Inflammatory macrophage treated with lipopolysaccharide for 4 hours (primary cell): Measurements from ENCODE around the gene IAPP.
"Not testable (repeated sequence)": the region's sequence is repeated elsewhere in the genome, so short reads cannot be mapped to it uniquely, and the experiment has no call there.

Source experiments
- DNase-seq: peaks from one replicate; pipeline ENCODE4 v3.0.0-alpha.2; 2020

Gene IAPP

GRCh38 chr12:21381320-21381719 is 8.6 kb downstream of the IAPP start:
- not testable (repeated sequence) for DNase-seq

DNA sequence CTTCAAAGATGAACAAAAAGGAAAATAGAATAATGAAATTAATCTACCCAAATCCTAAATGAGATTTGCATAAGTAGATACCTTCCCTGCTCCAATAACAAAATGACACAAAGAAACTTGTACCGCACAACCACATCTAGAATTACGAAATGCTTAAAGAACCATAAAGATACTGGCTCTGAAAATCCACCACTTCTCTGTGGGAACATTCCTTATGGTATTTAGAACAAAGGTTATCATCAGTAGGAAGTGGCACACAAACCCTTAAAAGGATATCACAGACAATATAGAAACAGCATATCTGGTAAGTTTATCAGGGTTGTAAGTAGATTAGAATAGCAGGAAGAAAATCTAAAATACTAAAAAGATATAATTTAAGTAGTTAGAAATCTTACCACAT is 11.6 kb downstream of the IAPP start:
- DNase-seq, result no peak

- DNase-seq, result no peak
Observed at GRCh38 chr12:21387174-21387573, 14.5 kb downstream of the IAPP start.

DNA sequence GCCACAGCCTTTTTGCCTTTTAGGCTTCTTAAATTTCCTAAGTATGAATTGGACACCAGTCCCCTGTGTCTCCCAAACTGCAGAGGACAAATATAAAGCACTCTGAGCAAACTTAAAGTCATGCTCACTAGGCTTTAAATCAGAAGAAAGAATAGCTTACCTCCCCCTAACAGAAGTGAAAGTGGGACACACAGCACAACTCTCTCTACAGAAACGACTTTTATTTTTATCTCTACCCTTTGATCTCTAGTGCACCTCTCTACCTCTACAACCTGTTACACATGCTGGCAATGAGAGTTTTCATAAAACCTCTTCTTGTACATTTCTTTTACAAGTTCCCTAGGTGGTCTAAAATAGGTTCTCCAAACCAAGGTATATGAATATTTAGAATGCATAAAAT is 19.7 kb downstream of the IAPP start:
- no peak for DNase-seq

DNA sequence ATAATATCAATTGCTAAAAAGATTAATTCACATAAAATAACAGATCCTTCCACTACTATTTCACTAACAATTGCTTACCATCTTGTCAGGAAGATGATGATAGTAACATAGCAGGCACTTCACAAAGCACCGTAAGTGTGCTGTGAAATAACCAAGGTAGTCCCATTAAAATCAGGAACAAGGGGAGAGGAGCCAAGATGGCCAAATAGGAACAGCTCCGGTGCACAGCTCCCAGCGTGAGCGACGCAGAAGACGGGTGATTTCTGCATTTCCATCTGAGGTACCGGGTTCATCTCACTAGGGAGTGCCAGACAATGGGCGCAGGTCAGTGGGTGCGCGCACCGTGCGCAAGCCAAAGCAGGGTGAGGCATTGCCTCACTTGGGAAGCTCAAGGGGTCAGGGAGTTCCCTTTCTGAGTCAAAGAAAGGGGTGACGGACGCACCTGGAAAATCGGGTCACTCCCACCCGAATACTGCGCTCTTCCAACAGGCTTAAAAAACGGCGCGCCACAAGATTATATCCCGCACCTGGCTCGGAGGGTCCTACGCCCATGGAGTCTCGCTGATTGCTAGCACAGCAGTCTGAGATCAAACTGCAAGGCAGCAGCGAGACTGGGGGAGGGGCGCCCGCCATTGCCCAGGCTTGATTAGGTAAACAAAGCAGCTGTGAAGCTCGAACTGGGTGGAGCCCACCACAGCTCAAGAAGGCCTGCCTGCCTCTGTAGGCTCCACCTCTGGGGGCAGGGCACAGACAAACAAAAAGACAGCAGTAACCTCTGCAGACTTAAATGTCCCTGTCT is 22.3 kb downstream of the IAPP start:
- DNase-seq, result not testable (repeated sequence)

GRCh38 chr12:21413369-21414277 is 40.9 kb downstream of the IAPP start:
- no peak for DNase-seq

- no peak for DNase-seq
Observed at GRCh38 chr12:21416511-21417121, 43.9 kb downstream of the IAPP start.

DNA sequence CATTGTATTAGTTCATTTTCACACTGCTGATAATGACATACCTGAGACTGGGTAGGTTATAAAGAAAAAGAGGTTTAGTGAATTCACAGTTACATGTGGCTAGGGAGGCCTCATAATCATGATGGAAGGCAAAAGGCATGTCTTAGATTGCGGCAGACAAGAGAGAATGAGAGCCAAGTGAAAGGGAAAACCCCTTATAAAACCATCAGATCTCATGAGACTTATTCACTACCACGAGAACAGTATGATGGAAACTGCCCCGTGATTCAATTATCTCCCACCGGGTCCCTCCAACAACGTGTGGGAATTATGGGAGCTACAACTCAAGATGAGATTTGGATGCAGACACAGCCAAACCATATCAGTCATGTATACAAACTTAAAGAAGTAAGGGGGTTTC is 45.7 kb downstream of the IAPP start:
- not testable (repeated sequence) for DNase-seq

- not testable (repeated sequence) for DNase-seq
Observed at GRCh38 chr12:21419009-21419699, 46.5 kb downstream of the IAPP start.

DNA sequence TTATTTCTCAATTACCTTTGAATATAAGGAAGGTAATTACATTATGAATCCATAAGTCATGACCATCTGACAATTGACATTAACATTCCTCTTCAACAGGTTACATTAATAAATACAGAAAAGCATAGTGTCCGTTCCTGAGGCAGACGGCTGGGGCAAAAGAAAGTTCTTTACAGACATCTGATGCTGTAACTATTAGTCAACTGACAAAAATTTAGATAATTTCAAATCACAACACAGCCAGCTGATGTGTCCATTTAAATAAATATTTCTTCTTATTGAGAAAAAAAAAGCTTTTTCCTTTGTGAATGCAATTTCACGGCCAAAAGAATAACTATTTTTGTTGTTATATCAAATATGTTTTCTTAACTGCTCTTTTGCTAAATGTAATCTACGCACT is 55.5 kb downstream of the IAPP start:
- DNase-seq, result no peak
